CD4-positive, alpha-beta T cell treated with Interleukin-15 for 4 hours (primary cell): ENCODE results near the gene SNX18.
"Not testable (repeated sequence)": the region's sequence is repeated elsewhere in the genome, so short reads cannot be mapped to it uniquely, and the experiment has no call there.

Experiments used
- DNase-seq: peaks from one replicate; pipeline ENCODE4 v3.0.0-alpha.2; 2020; ENCODE audit warnings: low spot score

Gene SNX18

GRCh38 chr5:54520438-54520846, 2.9 kb downstream of the SNX18 start:
- DNase-seq = no peak

- DNase-seq = no peak
These were observed 3.4 kb downstream of the SNX18 start for GRCh38 chr5:54520940-54521339.

- DNase-seq = no peak
These were observed 4.4 kb downstream of the SNX18 start for GRCh38 chr5:54521856-54522479.

DNA sequence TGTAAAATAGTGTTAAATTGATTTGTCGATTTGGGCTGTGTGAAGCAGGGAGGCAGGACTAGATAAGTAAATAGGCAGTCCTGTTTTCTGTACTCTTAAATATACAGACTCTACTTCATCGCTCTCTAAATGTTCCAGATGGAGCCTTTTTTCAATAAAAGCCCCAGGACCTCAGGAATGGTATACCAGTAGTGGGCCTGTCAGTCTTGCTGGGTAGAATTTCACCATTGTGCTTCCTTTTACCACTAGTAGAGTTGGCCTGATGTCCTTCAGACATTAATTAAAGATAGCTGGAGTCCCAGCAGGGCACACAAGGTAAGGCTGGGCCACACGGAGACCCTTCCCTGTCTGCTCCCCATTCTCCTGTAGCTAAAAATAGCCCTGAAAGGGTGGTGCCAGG, 6.0 kb downstream of the SNX18 start:
- no peak for DNase-seq

- DNase-seq = no peak
These were observed 6.5 kb downstream of the SNX18 start for GRCh38 chr5:54524082-54524481.

GRCh38 chr5:54524704-54525103, 7.1 kb downstream of the SNX18 start:
- DNase-seq = no peak

DNA sequence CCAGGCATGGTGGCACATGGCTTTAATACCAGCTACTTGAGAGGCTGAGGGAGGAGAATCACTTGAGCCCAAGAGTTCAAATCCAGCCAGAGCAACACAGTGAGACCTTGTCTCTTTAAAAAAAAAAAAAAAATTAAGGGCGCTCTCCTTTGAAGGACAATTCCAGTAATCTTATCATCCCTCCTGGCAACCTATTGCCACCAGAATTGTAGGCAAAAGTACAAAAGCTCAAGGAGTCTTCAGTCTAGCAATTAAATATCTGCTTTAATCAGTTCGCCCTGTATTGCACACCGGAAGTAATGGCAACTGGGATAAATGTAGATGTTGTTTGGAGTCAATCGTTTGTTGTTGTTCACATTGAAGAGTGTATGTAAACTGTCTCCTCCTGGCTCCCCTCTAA, 7.7 kb downstream of the SNX18 start:
- no peak for DNase-seq

- no peak for DNase-seq
These were observed 8.1 kb downstream of the SNX18 start for GRCh38 chr5:54525692-54526091.

DNA sequence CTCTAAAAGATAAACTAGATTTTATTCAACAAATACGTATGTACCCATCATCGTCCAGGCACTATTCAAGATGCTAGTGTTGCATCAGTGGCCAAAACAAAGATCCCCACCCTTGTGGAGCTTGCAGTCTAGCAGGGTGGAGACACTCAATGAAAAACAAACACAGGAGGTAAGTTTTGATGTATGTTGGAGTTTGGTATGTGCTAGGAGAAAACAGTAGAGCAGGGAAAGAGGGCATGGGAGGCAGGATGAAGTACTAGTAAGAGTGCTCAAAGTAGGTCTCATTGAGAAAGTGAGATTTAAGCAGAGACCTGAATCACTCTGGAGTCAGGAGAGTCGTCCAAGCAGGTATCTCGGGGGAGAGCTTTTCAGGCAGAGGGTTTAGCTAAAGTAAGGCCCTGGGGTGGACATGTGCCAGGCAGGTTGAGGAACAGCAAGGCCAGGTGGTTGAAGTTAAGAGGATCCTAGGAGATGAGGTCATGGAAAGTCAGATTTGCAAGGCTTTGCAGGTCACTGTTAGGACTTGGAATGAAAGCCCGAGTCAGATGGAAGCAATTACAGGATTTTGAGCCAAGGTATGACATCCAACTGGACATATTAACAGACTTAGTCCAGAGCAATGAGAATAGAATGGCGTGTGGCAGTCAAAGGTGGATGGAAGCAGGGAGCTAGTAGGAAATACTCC, 9.2 kb downstream of the SNX18 start:
- DNase-seq = no peak

DNA sequence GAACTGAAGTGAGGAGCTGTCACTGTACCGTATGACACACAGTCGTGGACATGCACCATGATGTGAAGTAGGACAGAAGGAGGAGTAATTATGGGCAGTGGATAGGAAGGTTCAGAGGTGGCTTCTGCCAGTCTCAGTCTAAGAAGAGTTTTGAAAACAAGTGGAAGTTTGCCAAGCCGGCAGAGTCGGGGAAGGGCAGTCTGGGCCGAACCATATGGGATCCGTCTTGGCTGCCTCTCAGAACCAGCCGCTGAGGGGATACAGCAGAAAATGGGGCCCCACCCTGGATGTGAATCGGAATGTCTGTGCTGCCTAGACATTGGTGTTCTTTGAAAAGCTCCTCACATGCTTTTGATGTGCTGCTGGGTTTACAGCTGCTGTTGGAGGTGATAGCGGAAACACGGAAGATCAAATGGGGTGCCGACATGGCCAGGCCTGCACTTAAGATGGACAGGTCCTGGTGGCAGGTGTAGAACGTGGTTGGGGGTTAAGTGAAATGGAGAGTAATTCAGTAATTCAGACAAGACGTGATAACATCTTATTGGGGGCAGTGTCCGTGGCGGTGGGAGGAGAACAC, 11.2 kb downstream of the SNX18 start:
- DNase-seq = no peak

GRCh38 chr5:54529565-54529964, 12.0 kb downstream of the SNX18 start:
- no peak for DNase-seq

- DNase-seq = no peak
These were observed 14.0 kb downstream of the SNX18 start for GRCh38 chr5:54531546-54531945.

DNA sequence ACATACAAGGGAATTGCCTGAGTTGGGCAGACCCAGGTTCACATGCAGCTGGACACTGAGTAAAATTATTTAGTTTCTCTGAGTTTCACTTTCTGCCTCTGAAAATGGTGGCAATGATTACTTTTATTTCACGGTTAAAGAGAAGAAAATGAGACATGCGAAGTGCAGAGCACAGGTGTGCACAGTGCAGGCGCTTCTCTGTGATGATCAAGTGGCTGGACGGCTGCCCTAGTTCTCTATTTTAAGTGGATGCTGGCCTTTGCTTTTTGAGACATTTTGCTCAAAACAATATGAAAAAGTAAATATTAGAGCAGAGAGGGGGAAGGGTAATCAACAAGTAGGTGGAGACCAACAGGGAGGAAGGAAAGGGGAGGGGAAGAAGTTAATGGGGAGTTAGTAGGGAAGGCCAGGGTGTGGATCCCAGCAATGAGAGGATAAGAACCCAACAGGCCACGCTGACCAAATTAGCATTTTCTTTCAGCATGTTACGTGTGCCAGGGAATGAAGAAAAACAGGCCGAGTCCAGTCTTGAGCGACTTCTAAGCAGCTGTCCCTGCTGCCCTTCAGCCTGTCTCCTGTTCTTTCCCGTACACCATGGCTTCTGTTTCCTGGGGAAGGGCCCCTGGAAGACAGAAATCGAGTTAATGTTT, 16.1 kb downstream of the SNX18 start:
- DNase-seq = no peak

GRCh38 chr5:54534191-54535004, 16.8 kb downstream of the SNX18 start:
- no peak for DNase-seq

GRCh38 chr5:54535149-54535844, 17.7 kb downstream of the SNX18 start:
- no peak for DNase-seq

- DNase-seq = not testable (repeated sequence)
These were observed 18.8 kb downstream of the SNX18 start for GRCh38 chr5:54536375-54536774.

GRCh38 chr5:54536861-54537260, 19.3 kb downstream of the SNX18 start:
- not testable (repeated sequence) for DNase-seq

DNA sequence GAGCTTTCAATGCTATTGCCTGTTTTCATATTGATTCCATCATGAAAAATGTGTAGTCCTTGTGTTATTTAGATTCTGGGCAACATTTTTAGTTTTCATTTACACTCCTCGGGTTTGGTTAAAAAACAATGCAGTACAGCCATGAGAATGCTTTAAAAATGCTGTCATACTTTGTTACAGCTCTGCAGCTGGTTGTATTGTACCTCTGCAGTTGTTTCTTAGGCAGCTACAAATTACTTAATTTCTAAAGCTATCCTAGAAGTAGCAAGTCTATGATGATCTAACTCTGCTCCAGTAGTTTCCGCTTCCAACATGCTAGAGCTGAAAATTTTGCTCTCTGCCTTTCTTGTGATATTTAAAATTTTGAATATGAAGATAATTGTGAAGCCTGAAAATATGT, 20.2 kb downstream of the SNX18 start:
- DNase-seq = no peak

GRCh38 chr5:54538156-54538555, 20.6 kb downstream of the SNX18 start:
- DNase-seq = no peak

GRCh38 chr5:54539001-54539400, 21.4 kb downstream of the SNX18 start:
- no peak for DNase-seq

DNA sequence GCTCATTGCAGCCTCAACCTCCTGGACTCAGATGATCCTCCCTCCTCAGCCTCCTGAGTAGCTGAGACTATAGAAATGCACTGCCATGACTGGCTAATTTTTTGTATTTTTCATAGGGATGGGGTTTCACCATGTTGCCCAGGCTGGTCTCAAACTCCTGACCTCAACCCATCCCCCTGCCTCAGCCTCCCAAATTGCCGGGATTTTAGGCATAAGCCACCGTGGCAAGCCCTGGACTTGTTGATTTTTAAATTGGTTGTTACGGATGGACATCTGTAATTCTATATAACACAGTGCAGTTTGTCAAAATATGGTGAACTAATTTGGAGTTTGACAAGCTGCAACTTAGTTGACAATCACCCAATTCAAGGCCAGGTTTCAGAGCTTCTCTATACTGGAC, 22.7 kb downstream of the SNX18 start:
- DNase-seq = no peak
